Nephron (organoid): Measurements from ENCODE around the gene INSC.

ENCODE experiments used
- H3K27ac Mint-ChIP-seq, 3 experiments: 2 replicates each; pipeline ENCODE4 v1.8.0; 2020; ENCODE audit warnings: mixed read lengths in 3 of 3, mild to moderate bottlenecking in 2 of 3, moderate library complexity in 1 of 3
- H3K27me3 Mint-ChIP-seq: 2 replicates; pipeline ENCODE4 v1.8.0; 2021; ENCODE audit warnings: low read depth, mild to moderate bottlenecking, moderate library complexity, mixed read lengths
- H3K36me3 Mint-ChIP-seq: 2 replicates; pipeline ENCODE4 v1.8.0; 2020; ENCODE audit warnings: low read depth, mixed read lengths
- H3K4me1 Mint-ChIP-seq: 2 replicates; pipeline ENCODE4 v1.8.0; 2020; ENCODE audit warnings: mixed read lengths
- H3K4me3 Mint-ChIP-seq, 3 experiments: 2 replicates each; pipeline ENCODE4 v1.8.0; 2020; ENCODE audit warnings: mild to moderate bottlenecking in 3 of 3, mixed read lengths in 3 of 3, moderate library complexity in 2 of 3
- H3K9me3 Mint-ChIP-seq: 2 replicates; pipeline ENCODE4 v1.8.0; 2020; ENCODE audit warnings: mixed read lengths
- CTCF ChIP-seq, 3 experiments: fragments of 200-600 bp; sonication (generic); IDR thresholded peaks; one replicate each; pipeline ENCODE4 v1.5.0; 2021; ENCODE audit warnings: antibody characterized with exemption in 3 of 3; ENCODE audit not compliant: unreplicated experiment in 3 of 3

Gene INSC

GRCh38 chr11:15106201-15106965 lies 8.3 kb upstream of the INSC start:
- Mint-ChIP-seq H3K27me3 (peaks cover 9% of the 10 kb centered on the region), H3K9me3 (peaks cover 11% of the 10 kb centered on the region), H3K36me3 (no peaks in the 10 kb centered on the region), H3K4me3 (no peak overlapping the region), H3K4me1 (no peaks in the 10 kb centered on the region), H3K27ac (no peak overlapping the region)
- TF ChIP-seq CTCF (IDR thresholded peaks at IDR 0.05; ENCODE audit: unreplicated experiment in 3 of 3): no peak

- no peak for TF ChIP-seq CTCF (IDR thresholded peaks at IDR 0.05; ENCODE audit: unreplicated experiment in 3 of 3)
- no peaks in the 10 kb centered on the region for H3K36me3 Mint-ChIP-seq
- no peak overlapping the region for H3K4me3 Mint-ChIP-seq
- peaks cover 7% of the 10 kb centered on the region for H3K9me3 Mint-ChIP-seq
- H3K4me1 Mint-ChIP-seq: no peaks in the 10 kb centered on the region
- H3K27me3 Mint-ChIP-seq: peaks cover 14% of the 10 kb centered on the region
- H3K27ac Mint-ChIP-seq: no peak overlapping the region
Measured at GRCh38 chr11:15107730-15108515, 6.8 kb upstream of the INSC start.

GRCh38 chr11:15108592-15109130 lies 6.1 kb upstream of the INSC start:
- Mint-ChIP-seq H3K4me1 (peaks cover 3% of the 10 kb centered on the region), H3K27ac (no peak overlapping the region), H3K36me3 (no peaks in the 10 kb centered on the region), H3K27me3 (peaks cover 19% of the 10 kb centered on the region), H3K9me3 (peaks cover 3% of the 10 kb centered on the region), H3K4me3 (no peak overlapping the region)
- TF ChIP-seq CTCF (IDR thresholded peaks at IDR 0.05; ENCODE audit: unreplicated experiment in 3 of 3): no peak

- H3K27ac Mint-ChIP-seq: no peak overlapping the region
- H3K4me1 Mint-ChIP-seq: peaks cover 5% of the 10 kb centered on the region
- H3K36me3 Mint-ChIP-seq: no peaks in the 10 kb centered on the region
Measured at GRCh38 chr11:15109602-15110001, 5.1 kb upstream of the INSC start.

GRCh38 chr11:15111215-15111614 lies 3.5 kb upstream of the INSC start:
- Mint-ChIP-seq H3K4me1 (peaks cover 5% of the 10 kb centered on the region), H3K9me3 (peaks cover 3% of the 10 kb centered on the region), H3K36me3 (no peaks in the 10 kb centered on the region), H3K27ac (no peak overlapping the region), H3K4me3 (no peak overlapping the region), H3K27me3 (peaks cover 42% of the 10 kb centered on the region)
- no peak for TF ChIP-seq CTCF (IDR thresholded peaks at IDR 0.05; ENCODE audit: unreplicated experiment in 3 of 3)

More at GRCh38 chr11:15109602-15110001, 5.1 kb upstream of the INSC start:
- peaks cover 3% of the 10 kb centered on the region for H3K9me3 Mint-ChIP-seq
- peaks cover 26% of the 10 kb centered on the region for H3K27me3 Mint-ChIP-seq
- no peak for TF ChIP-seq CTCF (IDR thresholded peaks at IDR 0.05; ENCODE audit: unreplicated experiment in 3 of 3)
- no peak overlapping the region for H3K4me3 Mint-ChIP-seq
